WERI-Rb-1 (cell line): ENCODE results near the gene MAB21L3.

Experiments used
- DNase-seq: peaks from one replicate; pipeline ENCODE4 v3.0.0-alpha.2; 2020
- H3K27ac ChIP-seq: fragments of 250-450 bp; sonication (Bioruptor Pico); 2 replicates; pipeline ENCODE4 v1.5.1; 2020; ENCODE audit warnings: mild to moderate bottlenecking, moderate library complexity
- H3K27me3 ChIP-seq: fragments of 250-450 bp; sonication (Bioruptor Pico); 2 replicates; pipeline ENCODE4 v1.5.1; 2021; ENCODE audit warnings: mild to moderate bottlenecking, low read depth, moderate library complexity; ENCODE audit not compliant: insufficient read depth, severe bottlenecking
- H3K36me3 ChIP-seq: fragments of 250-450 bp; sonication (Bioruptor Pico); 2 replicates; pipeline ENCODE4 v1.5.1; 2020; ENCODE audit warnings: mild to moderate bottlenecking, moderate library complexity
- H3K4me3 ChIP-seq: 2 replicates; pipeline ENCODE4 v1.5.1; 2011; ENCODE audit warnings: low read depth, mild to moderate bottlenecking, control low read depth, low read length
- H3K9me3 ChIP-seq: fragments of 250-450 bp; sonication (Bioruptor Pico); 2 replicates; pipeline ENCODE4 v1.5.1; 2021; ENCODE audit warnings: mild to moderate bottlenecking, moderate library complexity; ENCODE audit not compliant: severe bottlenecking
- TF ChIP-seq, protein P1 (sequence below): IDR thresholded peaks from 2 replicates; pipeline ENCODE4 v1.5.1; 2011; ENCODE audit warnings: low read depth, mild to moderate bottlenecking, control low read depth, inconsistent platforms, low read length

MAB21L3 gene

DNA sequence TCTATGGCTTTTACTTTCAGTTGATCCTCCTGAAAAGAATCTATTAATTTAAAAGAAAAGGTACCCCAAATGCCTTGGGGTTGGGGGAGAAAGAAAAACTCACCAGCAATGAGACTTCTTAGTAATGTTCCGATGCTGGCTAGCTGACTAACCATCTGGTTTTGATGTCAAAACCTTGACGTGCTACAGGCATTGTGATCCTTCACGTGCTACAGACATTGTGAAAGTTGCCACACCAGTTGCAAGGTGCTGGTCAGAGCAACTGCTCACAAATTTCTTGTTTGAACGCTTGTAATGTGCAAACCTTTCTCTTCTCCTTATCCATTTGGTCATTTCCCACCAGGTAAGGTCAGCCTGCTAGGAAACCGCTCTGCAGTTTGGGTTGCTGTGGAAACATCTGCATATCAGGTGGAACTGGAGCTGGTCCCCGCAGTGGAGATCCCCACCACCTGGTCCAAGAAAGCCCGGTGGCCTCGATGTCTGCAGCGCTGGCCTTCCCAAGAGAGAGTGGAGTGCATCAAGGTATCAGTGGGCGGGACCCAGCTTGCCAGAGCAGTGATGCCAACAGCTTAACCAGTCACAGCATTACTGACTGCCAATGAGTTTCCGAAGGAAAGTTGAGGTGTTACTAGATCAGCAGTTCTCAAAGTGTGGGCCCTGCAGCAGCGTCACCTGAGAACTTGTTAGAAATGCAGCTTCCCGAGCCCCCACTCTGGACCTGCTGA lies 16.1 kb downstream of the MAB21L3 start:
- Histone ChIP-seq H3K9me3 (no peaks in the 10 kb centered on the region), H3K4me3 (no peak overlapping the region), H3K36me3 (no peaks in the 10 kb centered on the region), H3K27ac (no peak overlapping the region), H3K27me3 (no peaks in the 10 kb centered on the region)
- no peak for DNase-seq
- TF ChIP-seq, protein P1, sequence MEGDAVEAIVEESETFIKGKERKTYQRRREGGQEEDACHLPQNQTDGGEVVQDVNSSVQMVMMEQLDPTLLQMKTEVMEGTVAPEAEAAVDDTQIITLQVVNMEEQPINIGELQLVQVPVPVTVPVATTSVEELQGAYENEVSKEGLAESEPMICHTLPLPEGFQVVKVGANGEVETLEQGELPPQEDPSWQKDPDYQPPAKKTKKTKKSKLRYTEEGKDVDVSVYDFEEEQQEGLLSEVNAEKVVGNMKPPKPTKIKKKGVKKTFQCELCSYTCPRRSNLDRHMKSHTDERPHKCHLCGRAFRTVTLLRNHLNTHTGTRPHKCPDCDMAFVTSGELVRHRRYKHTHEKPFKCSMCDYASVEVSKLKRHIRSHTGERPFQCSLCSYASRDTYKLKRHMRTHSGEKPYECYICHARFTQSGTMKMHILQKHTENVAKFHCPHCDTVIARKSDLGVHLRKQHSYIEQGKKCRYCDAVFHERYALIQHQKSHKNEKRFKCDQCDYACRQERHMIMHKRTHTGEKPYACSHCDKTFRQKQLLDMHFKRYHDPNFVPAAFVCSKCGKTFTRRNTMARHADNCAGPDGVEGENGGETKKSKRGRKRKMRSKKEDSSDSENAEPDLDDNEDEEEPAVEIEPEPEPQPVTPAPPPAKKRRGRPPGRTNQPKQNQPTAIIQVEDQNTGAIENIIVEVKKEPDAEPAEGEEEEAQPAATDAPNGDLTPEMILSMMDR, result no peak

DNA sequence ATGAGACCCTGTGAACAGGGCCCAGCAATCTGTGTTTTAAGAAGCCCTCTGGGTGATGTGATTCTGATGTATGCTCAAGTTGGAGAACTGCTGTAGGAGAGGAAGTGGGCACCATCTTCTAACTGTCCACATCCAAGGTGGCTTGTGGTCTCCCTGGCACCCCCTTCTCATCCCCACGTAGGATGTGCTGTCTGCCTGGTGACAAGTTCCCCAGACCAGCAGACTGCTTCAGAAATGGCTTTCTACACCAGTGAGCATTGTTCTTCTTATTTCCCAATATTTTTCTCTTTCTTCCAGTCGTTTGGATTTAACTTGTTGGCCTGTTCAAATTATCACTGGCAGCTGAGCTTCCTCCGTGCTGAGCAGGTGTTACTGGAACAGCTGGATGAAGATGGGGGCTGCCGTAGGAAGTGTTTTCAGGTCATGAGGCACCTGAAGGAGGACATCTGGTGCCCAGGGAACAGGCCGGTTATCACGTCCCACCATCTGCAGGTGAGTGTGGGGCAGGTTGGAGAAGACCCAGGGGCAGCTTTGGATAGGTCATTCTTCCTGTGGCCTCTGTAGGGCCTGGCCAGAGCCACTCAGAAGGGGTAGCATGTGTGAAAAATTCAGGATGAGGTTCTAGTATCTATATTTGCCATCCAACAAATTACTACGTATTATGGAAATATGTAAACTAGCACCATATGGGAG lies 16.8 kb downstream of the MAB21L3 start:
- no peak for DNase-seq
- no peak overlapping the region for H3K4me3 ChIP-seq
- H3K36me3 ChIP-seq, result no peaks in the 10 kb centered on the region
- no peak overlapping the region for H3K27ac ChIP-seq
- TF ChIP-seq, protein P1, result no peak
- H3K27me3 ChIP-seq, result no peaks in the 10 kb centered on the region
- H3K9me3 ChIP-seq, result no peaks in the 10 kb centered on the region

DNA sequence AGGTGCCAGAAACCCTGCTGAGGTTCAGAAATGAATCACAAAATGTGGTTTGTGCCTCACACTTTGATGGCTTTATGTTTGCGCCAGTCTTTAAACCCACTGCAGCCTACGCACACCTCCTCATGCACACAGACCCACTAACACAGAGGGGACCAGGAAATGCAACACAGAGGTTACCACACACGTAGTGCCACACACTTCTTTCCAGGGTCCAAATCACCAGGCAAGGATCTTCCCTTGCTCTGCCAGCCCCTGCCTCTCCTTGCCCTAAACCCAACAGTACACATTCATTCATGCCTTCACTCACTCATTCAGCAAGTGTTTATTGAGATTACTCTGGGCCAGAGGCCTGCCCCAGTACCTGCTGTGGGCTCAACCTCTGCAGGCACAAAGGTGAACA lies 17.5 kb downstream of the MAB21L3 start:
- no peak for DNase-seq
- Histone ChIP-seq H3K36me3 (no peaks in the 10 kb centered on the region), H3K4me3 (no peak overlapping the region), H3K9me3 (no peaks in the 10 kb centered on the region), H3K27me3 (no peaks in the 10 kb centered on the region), H3K27ac (no peak overlapping the region)
- TF ChIP-seq, protein P1, result no peak

DNA sequence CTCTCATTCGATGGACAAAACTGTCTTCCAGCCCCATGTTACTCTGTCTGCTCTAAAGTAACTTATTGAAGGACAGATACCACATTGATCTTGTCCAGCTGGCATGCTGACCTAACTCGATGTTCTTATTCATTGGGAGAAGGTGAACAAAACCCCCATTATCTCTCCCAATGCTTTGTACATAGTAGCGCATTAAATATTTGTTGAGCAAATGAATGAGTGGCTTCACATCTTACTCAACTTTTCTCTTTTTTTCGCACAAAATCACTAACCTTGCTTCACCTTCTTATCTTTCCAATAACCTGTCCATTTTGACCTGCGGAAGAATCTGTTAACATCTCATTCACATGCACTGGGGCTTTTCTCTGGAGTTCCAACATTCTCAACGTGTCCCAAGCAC lies 18.3 kb downstream of the MAB21L3 start:
- TF ChIP-seq, protein P1, result no peak
- H3K27ac ChIP-seq, result no peak overlapping the region
- no peak overlapping the region for H3K4me3 ChIP-seq
- H3K27me3 ChIP-seq, result no peaks in the 10 kb centered on the region
- no peaks in the 10 kb centered on the region for H3K36me3 ChIP-seq
- no peaks in the 10 kb centered on the region for H3K9me3 ChIP-seq
- no peak for DNase-seq

DNA sequence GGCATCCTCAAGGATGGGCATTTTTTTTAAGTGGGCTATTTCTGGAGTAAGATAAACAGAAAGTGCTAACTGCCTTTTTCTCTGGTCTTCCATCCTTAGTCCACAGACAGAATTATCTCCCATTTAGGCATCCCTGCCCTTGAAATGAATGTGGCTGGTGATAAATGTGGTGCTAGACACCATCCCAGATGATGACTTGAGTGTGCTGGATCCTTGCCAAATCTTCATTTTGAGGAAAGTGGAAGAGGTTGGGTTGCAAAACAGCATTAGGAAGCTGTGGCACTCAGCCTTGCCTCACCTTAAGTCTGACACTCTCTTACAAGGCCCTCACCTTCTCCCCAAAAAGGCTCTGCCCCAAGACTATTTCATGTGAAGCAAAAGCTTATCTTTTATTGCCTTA lies 19.2 kb downstream of the MAB21L3 start:
- TF ChIP-seq, protein P1, result no peak
- Histone ChIP-seq H3K4me3 (no peak overlapping the region), H3K27me3 (no peaks in the 10 kb centered on the region), H3K9me3 (no peaks in the 10 kb centered on the region), H3K27ac (no peak overlapping the region), H3K36me3 (no peaks in the 10 kb centered on the region)
- DNase-seq, result no peak
